ENCODE measurements around the gene FADS2. TPM values are rescaled to one million over a fixed set of nuclear protein-coding genes. Genes with fewer than 3 reads are reported as not detected.

Gene FADS2
- total RNA-seq, 1 donor = 713 TPM

DNA sequence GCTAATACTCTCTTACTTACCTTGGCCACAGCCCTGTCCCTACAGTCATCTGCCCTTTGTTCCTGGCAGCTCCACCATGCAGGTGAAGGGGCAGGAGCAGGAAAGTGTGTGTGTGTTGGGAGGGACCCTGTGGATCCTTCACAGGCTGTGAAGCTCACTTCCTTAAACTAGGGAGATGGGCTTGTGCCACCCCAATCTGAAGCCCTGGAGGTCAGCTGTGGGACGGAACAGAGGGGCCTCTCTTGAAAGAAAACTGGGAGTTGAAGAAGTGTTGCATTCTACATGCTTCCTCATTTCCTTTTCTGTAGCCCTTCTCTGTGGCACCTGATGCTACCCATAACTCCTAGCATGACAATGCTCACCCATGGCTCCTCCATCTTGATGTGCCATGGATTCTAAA is 23.0 kb upstream of the FADS2 start:
- no peak for DNase-seq (ENCODE audit: low read depth)
- TF ChIP-seq, protein P1, sequence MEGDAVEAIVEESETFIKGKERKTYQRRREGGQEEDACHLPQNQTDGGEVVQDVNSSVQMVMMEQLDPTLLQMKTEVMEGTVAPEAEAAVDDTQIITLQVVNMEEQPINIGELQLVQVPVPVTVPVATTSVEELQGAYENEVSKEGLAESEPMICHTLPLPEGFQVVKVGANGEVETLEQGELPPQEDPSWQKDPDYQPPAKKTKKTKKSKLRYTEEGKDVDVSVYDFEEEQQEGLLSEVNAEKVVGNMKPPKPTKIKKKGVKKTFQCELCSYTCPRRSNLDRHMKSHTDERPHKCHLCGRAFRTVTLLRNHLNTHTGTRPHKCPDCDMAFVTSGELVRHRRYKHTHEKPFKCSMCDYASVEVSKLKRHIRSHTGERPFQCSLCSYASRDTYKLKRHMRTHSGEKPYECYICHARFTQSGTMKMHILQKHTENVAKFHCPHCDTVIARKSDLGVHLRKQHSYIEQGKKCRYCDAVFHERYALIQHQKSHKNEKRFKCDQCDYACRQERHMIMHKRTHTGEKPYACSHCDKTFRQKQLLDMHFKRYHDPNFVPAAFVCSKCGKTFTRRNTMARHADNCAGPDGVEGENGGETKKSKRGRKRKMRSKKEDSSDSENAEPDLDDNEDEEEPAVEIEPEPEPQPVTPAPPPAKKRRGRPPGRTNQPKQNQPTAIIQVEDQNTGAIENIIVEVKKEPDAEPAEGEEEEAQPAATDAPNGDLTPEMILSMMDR (IDR thresholded peaks at IDR 0.05; ENCODE audit: insufficient read depth, low read depth, low read length) = no peak
- H3K4me3 ChIP-seq (ENCODE audit: low read depth, low read length) = no peak overlapping the region

GRCh38 chr11:61806785-61807184 is 21.3 kb upstream of the FADS2 start:
- no peak for DNase-seq (ENCODE audit: low read depth)
- TF ChIP-seq, protein P1 (IDR thresholded peaks at IDR 0.05; ENCODE audit: insufficient read depth, low read depth, low read length) = no peak
- no peak overlapping the region for H3K4me3 ChIP-seq (ENCODE audit: low read depth, low read length)

GRCh38 chr11:61810671-61811175 is 17.4 kb upstream of the FADS2 start:
- DNase-seq (ENCODE audit: low read depth) = no peak
- TF ChIP-seq, protein P1 (IDR thresholded peaks at IDR 0.05; ENCODE audit: insufficient read depth, low read depth, low read length) = no peak
- H3K4me3 ChIP-seq (ENCODE audit: low read depth, low read length) = no peak overlapping the region

DNA sequence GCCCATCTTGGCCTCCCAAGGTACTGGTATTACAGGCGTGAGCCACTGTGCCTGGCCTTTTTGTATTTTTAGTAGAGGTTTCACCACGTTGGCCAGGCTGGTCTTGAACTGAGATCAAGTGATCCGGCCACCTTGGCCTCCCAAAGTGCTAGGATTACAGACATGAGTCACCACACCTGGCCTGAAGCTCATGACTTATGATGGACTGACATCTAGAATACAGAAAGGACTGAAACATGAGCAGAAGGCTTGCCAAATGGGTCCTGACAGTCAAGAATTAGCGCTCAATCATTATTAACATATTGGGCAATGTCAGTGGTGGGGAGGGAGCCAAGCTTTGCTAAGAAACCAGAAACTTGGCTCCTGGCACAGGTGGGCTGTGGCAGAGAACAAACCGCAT is 16.3 kb upstream of the FADS2 start:
- no peak overlapping the region for H3K4me3 ChIP-seq (ENCODE audit: low read depth, low read length)
- TF ChIP-seq, protein P1 (IDR thresholded peaks at IDR 0.05; ENCODE audit: insufficient read depth, low read depth, low read length) = no peak
- no peak for DNase-seq (ENCODE audit: low read depth)

DNA sequence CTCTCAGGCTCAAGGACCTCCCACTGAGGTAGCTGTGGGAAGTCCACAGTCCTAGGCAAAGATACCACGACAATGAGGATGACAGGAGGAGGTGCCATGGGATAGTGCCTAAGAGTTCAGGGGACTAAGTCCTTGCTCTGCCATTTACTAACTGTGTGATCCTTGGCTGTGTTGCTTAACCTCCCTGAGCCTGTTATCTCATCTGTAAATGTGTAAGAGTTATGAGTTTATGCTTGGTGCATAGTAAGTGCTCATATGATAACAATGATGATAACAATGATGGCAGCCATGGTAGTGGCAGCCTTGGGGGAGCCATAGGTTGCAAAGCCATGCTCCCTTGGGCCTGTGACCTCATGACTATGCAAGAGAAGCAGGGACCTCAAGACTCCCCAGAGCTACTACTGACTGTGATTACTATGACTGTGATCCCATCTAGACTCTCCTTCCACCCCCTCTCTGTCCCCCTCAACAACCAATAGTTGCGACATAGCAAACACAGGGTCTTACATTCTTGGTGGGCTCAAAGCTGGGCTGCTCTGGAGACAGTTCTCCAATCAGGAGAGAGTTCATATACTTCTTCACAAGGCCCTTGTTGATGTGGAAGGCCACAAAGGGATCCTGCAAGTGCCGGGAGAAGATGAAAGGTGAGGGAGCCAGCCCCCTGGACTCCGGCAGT is 15.2 kb upstream of the FADS2 start:
- DNase-seq (ENCODE audit: low read depth) = no peak
- no peak overlapping the region for H3K4me3 ChIP-seq (ENCODE audit: low read depth, low read length)
- TF ChIP-seq, protein P1 (IDR thresholded peaks at IDR 0.05; ENCODE audit: insufficient read depth, low read depth, low read length) = no peak

DNA sequence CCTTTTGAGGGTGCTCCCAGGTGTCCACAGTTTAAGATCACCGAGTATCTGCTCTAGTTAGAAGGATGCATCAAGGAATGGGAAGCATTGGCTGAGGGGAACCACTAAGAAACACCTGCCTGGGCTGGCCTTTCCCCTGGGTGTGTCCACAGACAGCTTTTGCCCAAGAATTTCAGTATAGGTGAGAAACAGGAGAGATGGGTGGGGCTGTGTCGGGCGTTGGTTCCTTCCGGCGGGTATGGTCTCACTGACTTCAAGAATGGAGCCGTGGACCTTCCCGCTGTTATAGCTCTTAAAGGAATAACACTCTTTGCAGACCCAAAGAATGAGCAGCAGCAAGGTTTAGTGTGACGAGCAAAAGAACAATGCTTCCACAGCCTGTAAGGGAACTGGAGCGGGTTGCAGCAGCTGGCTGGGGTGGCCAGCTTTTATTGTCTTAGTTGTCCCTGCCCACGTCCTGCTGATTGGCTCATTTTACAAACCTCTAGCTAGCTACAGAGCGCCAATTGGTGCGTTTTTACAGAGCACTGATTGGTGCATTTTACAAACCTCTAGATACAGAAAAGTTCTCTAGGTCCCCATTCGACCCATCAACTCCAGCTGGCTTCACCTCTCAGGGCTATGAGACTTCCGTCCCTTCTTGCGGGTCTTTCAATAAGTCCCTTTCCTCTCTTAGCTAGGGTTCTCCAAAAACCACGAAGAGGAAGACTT is 13.7 kb upstream of the FADS2 start:
- no peak for DNase-seq (ENCODE audit: low read depth)
- H3K4me3 ChIP-seq (ENCODE audit: low read depth, low read length) = peak overlapping the region; percentile 81
- TF ChIP-seq, protein P1 (IDR thresholded peaks at IDR 0.05; ENCODE audit: insufficient read depth, low read depth, low read length) = no peak

Measured in fibroblast of villous mesenchyme (primary cell).